IPS-11a (cell line): ENCODE data around the gene CYP2A13.
"Not testable (repeated sequence)": the region's sequence is repeated elsewhere in the genome, so short reads cannot be mapped to it uniquely, and the experiment has no call there.

ENCODE experiments used
- H3K4me3 ChIP-seq: one replicate; pipeline ENCODE4 v1.5.1; 2013; ENCODE audit warnings: low read depth, low read length, control low read depth

The CYP2A13 gene

GRCh38 chr19:41088151-41088550, at the start of gene CYP2A13:
Gene CYP2A13 (plus strand): TSS chr19:41088451. CDS start chr19:41088472, 21 bp downstream.
- no peak within 1 kb of the TSS for H3K4me3 ChIP-seq

DNA sequence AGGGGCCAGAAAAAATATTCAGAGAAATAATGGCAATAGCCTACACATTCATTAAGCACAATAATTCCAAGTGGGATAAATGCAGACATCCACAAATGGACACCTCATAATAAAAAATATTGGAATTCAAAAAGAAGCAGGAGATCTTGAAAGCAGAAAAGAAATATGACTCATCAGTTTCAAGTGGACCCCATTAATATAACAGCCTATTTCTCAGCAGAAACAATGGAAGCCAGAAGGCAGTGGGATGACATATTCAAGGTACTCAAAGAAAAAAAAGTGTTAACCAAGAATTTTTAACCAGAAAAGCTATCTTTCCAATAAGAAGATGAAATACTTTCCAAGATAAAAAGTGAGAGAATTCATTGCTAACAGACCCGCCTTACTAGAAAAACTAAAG, 48.4 kb upstream of the CYP2A13 start:
- no peak overlapping the region for H3K4me3 ChIP-seq

DNA sequence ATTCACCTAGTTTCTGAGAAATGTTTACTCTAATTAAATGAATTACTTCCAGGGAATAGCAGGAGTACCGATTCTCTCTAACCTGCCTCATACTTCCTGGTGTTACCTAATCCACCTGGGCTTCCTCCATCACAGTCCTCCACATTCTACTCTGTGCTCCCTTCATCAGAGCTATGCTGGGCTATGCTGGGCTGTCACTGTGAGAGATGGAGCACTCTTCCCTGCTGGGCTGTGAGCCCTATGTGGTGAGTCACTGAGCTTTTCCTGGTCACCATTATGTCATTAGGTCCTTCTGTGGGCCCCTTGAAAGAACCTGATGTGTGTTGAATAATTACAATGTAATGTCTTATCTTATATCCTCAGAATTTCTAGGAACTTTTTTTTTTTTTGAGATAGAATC, 43.2 kb upstream of the CYP2A13 start:
- H3K4me3 ChIP-seq, result not testable (repeated sequence)

DNA sequence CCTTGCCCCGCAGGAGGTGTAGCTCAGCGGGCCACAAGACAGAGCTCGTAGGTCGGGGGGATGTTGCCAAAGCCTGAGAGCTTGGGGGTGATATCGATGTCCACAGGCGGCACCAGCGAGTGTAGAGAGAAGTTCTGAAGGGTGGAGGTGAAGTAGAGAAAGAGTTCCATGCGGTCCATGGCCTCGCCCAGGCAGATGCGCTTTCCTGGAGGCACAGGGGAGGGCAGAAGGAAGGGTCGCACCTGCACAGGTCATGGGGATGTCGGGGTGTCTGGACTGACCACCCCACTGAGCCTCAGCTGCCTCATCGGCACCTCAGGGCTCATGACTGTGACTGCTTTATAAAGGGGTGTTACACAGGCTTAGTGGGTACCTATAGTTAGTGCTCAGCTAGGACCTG, 37.8 kb upstream of the CYP2A13 start:
- no peak overlapping the region for H3K4me3 ChIP-seq

- H3K4me3 ChIP-seq, result not testable (repeated sequence)
Measured at GRCh38 chr19:41052162-41052561, 36.1 kb upstream of the CYP2A13 start.

DNA sequence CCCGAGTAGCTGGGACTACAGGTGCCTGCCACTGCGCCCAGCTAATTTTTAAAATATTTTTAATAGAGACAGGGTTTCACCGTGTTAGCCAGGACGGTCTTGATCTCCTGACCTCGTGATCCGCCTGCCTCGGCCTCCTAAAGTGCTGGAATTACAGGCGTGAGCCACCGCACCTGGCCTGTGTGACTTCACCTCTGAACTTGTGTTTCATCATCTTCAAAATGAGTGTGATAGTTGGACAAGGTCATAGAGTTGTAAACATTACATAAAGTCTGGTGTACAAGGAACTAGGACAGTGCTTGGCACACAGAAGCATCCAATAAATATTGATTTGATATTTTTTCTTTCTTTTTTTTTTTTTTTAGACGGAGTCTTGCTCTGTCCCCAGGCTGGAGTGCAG, 34.9 kb upstream of the CYP2A13 start:
- not testable (repeated sequence) for H3K4me3 ChIP-seq

DNA sequence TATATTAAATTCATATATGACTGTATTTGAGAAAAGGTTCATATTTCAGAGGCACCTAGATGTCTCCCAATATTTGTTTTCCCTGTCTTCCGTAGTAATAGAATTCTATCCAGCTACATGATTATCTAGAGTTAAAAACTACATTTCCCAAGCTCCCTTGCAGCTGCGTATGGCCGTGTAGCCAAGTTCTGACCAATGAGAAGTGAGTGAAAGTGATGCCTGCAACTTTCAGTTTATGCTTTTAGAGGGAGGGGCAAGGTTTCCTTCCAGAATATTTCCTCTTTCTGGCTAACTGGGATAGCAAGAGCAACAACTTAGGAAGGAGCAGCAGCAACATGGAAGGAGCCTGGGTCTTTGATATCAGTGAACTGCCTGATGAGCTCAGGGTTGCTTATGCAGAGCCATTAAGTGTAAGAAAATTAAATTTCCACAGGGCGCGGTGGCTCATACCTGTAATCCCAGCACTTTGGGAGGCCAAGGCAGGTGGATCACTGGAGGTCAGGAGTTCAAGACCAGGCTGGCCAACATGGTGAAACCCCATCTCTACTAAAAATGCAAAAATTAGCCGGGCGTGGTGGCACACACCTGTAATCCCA, 23.2 kb upstream of the CYP2A13 start:
- H3K4me3 ChIP-seq, result no peak overlapping the region

DNA sequence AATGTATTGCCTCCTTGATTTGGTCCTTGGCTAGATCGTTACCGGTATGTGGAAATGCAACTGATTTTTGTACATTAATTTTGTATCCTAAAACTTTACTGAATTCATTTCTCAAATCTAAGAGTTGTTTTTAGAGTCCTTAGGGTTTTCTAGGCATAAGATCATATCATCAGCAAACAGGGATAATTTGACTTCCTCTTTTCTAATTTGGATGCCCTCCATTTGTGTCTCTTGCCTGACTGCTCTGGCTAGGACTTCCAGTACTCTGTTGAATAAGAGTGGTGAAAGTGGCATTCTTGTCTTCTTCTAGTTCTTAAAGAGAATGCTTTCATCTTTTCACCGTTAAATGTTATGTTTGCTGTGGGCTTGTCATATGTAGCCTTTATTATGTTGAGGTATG, 12.0 kb upstream of the CYP2A13 start:
- no peak overlapping the region for H3K4me3 ChIP-seq

DNA sequence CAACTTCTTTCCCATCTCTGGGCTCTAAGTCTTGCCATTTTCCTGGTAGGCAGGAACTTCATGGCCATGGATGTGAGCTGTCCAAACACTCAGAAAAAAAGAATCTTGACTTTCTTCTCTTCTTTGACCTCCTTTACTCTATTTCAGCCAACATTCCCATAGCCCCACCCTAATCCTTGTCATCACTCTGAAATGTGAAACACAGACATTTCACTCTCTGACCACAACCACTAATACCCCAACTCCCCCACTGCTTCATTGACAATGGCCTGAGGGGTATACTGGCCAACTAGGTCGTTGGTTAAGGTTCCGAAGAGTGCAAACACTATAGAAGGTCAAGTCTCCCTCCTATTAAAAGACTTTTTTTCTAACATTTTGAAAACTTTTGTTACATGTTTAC, 4.7 kb upstream of the CYP2A13 start:
- H3K4me3 ChIP-seq, result no peak overlapping the region

DNA sequence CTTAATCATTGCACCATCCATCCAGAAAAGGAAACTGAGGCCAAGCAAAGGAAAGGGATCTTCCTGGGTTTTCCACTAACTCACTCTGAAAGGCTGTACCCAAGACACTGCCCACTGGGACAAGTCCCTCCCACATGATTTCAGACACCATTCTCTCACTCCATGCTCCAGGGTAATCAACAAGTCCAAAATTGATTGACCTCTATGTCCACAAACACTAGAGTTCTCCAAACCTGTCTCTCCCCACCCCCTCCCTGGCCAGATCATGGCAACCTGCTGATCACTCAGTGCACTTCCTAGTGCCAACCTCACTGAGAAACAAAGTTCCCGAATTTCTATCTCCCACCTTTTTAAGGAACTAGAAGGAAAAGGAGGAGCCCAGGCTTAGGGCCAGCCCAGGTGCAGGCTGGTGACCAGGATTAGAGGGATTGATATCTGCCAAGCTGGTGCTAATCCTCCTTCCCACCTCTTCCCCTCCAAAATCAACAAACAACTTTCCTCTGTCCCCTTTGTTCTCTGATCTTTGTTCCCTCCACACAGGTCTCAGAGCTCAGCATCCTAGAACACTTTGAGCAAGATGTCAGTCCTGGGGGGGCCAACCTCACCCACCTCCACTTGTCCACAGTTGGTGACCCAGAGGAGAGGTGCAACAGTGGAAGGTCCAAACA, 2.4 kb upstream of the CYP2A13 start:
- no peak overlapping the region for H3K4me3 ChIP-seq

DNA sequence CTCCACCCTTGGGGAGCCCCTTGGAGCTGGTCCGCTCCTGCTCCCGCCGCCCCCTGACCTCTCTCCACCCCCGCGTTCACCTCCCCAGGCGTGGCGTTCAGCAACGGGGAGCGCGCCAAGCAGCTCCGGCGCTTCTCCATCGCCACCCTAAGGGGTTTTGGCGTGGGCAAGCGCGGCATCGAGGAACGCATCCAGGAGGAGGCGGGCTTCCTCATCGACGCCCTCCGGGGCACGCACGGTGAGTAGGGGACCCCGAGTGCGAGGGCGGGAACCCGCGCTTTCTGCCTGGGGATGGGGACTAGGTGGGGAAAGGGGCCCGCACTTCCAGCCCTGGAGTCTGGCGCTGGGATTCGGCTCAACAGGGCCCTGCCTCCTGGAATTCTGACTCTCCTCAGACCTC, 1.7 kb downstream of the CYP2A13 start:
- H3K4me3 ChIP-seq, result peak overlapping the region; percentile 39

- H3K4me3 ChIP-seq, result no peak overlapping the region
Measured at GRCh38 chr19:41095703-41096102, 7.5 kb downstream of the CYP2A13 start.

- no peak overlapping the region for H3K4me3 ChIP-seq
Measured at GRCh38 chr19:41096353-41096752, 8.1 kb downstream of the CYP2A13 start.

DNA sequence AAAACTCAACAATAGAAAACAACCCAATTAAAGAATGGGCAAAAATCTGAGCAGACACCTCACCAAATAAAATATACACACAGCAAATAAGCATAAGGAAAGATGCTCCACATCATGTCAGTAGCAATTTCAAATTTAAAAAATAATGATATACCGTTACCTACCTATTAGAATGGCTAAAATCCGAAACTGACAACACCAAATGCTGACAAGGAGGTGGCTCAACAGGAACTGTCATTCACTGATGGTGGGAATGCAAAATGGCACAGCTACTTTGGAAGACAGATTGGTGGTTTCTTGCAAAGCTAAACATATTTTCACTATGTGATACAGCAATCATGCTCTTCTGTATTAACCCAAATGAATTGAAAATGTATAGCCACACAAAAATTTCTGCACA, 9.1 kb downstream of the CYP2A13 start:
- no peak overlapping the region for H3K4me3 ChIP-seq

GRCh38 chr19:41098762-41099161, 10.5 kb downstream of the CYP2A13 start:
- no peak overlapping the region for H3K4me3 ChIP-seq

DNA sequence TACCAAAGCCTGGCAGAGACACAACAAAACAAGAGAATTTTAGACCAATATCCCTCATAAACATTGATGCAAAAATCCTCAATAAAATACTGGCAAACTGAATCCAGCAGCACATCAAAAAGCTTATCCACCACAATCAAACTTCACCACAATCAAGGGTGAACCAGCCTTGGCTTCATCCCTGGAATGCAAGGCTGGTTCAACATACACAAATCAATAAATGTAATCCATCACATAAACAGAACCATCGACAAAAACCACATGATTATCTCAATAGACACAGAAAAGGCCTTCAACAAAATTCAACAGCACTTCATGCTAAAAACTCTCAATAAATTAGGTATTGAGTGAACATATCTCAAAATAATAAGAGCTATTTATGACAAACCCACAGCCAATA, 14.0 kb downstream of the CYP2A13 start:
- not testable (repeated sequence) for H3K4me3 ChIP-seq

- no peak overlapping the region for H3K4me3 ChIP-seq
Measured at GRCh38 chr19:41106177-41106576, 17.9 kb downstream of the CYP2A13 start.

DNA sequence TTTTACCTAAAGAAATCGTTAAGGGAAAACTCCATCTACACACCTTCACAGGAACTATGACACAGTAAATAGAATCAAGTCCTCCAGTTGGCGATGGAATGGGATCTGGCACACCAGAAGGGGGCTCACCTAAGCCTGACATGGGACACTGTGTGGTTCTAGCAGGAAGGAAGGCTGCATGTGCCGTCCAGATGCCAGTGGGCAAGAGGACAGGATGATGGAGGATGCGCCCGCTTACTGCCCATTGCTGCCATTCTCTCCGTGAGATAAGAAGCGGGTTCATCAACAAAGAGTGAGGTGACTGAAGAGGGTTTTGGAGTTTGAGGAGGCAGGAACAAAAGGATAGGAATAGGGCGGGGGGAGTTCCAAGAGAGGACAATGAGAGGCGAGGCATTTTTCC, 23.0 kb downstream of the CYP2A13 start:
- H3K4me3 ChIP-seq, result no peak overlapping the region

DNA sequence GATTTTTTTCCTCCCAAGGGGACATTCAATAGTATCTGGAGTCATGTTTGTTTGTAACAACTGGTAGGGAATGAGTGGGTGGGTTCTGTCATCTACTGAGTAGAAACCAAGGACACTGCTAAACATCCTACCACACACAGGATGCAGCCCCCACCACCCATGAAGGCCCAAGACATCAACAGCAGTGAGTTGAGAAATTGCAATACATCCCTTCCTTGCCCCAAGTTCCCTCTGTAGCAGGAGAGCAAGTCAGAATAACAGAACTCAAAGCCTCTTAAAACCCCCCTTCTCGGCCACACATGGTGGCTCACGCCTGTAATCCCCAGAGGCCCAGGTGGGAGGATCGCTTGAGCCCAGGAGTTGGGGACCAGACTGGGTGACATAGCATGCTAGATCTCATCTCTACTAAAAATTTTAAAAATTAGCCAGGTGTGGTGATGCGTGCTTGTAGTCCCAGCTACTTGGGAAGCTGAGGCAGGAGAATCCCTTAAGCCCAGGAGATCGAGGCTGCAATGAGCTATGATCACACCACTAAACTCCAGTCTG, 23.6 kb downstream of the CYP2A13 start:
- H3K4me3 ChIP-seq, result no peak overlapping the region

DNA sequence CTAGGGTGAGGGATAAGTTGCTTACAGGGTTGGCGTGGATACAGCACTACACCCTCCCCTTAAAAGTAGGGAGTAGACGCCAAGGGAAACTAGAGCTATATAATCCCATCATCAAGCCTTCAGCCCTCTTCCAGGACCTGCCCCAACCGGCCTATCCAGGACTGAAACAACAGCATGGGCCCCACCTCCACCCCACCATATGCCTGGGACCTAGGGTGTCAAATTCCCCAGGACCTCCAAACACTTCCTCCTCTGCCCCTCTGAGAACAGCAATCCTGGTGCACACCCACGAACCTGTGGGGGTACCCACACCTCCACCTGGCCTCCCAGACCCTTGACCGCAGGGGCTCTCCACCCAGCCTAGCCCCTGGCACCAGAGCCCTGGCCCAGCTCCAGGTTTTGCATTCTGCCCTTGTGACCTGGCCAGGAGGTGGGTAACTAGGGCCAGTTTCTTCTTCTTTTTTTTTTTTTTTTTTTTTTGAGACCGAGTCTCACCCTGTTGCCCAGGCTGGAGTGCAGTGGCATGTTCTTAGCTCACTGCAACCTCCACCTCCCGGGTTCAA, 24.6 kb downstream of the CYP2A13 start:
- H3K4me3 ChIP-seq, result no peak overlapping the region

DNA sequence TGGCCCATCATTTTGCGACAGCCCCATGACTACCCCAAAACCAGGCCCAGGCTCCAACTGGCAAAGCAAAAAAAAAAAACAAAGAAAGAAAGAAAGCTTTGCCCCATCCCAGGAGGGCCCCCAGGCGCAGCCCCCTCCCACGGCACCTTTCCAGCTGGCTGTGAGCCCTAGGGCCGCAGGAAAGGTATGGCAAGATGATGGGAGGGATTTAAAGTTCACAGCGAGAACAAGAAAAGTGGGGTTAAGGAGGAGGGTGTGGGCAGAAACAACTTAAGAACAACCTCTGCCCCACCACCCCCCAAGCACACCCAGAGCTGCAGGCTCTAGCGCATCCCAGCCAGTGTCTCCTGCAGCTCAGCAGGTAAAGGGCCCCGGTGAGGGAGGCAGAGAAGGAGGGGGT, 25.9 kb downstream of the CYP2A13 start, which contains the start of gene CYP2F1:
TSS of gene CYP2F1 (plus strand) at position 301 of the 400 bp plus-strand sequence. CDS start 1,757 bp downstream, outside the sequence.
- H3K4me3 ChIP-seq, result no peak within 1 kb of the TSS

- no peak overlapping the region for H3K4me3 ChIP-seq
Measured at GRCh38 chr19:41116261-41116660, 28.0 kb downstream of the CYP2A13 start.
